ENCODE data around the gene BPI.
"Not testable (repeated sequence)": the region's sequence is repeated elsewhere in the genome, so short reads cannot be mapped to it uniquely, and the experiment has no call there.

The BPI gene

DNA sequence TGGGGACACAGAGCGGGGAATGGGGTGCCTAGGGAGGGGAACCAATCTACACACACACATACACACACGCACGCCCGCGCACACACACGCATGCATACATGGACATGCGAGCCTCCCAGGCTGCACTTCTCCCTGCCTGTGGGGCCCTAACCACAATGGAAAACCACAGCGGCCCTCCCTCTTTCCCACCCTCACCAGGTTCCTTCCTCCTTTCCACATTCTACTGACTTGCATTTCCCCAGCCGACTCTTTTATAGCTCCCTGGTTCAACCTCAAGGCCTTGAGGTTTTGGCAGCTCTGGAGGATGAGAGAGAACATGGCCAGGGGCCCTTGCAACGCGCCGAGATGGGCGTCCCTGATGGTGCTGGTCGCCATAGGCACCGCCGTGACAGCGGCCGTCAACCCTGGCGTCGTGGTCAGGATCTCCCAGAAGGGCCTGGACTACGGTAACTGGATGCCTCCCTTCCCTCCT is at the start of gene BPI:
TSS of gene BPI (plus strand) at position 249 of the 472 bp plus-strand sequence. CDS start at position 317, 68 bp downstream.
- H3K4me1 ChIP-seq (ENCODE audit: control insufficient read depth in 5 of 5, insufficient read depth in 5 of 5, low read length in 5 of 5) = peaks cover 0 to 19% (median 12%) of the 10 kb centered on the region in 5 donors
- no peaks in the 10 kb centered on the region for H3K36me3 ChIP-seq (ENCODE audit: control insufficient read depth in 5 of 5, insufficient read depth in 5 of 5, low read length in 5 of 5)
- H3K27ac ChIP-seq (ENCODE audit: low read depth, low read length) = no peak within 1 kb of the TSS
- H3K4me3 ChIP-seq (ENCODE audit: low read depth in 1 of 5, low read length in 5 of 5) = no peak within 1 kb of the TSS
- peaks cover 0 to 2% (median 1%) of the 10 kb centered on the region in 5 donors for H3K9me3 ChIP-seq (ENCODE audit: control insufficient read depth in 5 of 5, low read length in 5 of 5)
- peaks cover 0 to 10% (median 0%) of the 10 kb centered on the region in 5 donors for H3K27me3 ChIP-seq (ENCODE audit: control insufficient read depth in 5 of 5, insufficient read depth in 4 of 5, low read length in 5 of 5)
- no peak within 1 kb of the TSS for H3K9ac ChIP-seq (ENCODE audit: low read length in 5 of 5)

GRCh38 chr20:38254621-38255020 is 49.3 kb upstream of the BPI start:
- not testable (repeated sequence) for H3K4me3 ChIP-seq (ENCODE audit: low read depth in 1 of 5, low read length in 5 of 5); H3K9ac ChIP-seq (ENCODE audit: low read length in 5 of 5); H3K27ac ChIP-seq (ENCODE audit: low read depth, low read length); H3K27me3 ChIP-seq (ENCODE audit: control insufficient read depth in 5 of 5, insufficient read depth in 4 of 5, low read length in 5 of 5); H3K9me3 ChIP-seq (ENCODE audit: control insufficient read depth in 5 of 5, low read length in 5 of 5); H3K36me3 ChIP-seq (ENCODE audit: control insufficient read depth in 5 of 5, insufficient read depth in 5 of 5, low read length in 5 of 5)
- H3K4me1 ChIP-seq (ENCODE audit: control insufficient read depth in 5 of 5, insufficient read depth in 5 of 5, low read length in 5 of 5) = peaks cover 2 to 18% (median 14%) of the 10 kb centered on the region in 5 donors

GRCh38 chr20:38255393-38255792 is 48.6 kb upstream of the BPI start:
- no peak overlapping the region for H3K9ac ChIP-seq (ENCODE audit: low read length in 5 of 5)
- H3K36me3 ChIP-seq (ENCODE audit: control insufficient read depth in 5 of 5, insufficient read depth in 5 of 5, low read length in 5 of 5) = no peaks in the 10 kb centered on the region
- no peaks in the 10 kb centered on the region for H3K9me3 ChIP-seq (ENCODE audit: control insufficient read depth in 5 of 5, low read length in 5 of 5)
- H3K27me3 ChIP-seq (ENCODE audit: control insufficient read depth in 5 of 5, insufficient read depth in 4 of 5, low read length in 5 of 5) = peaks cover 4 to 17% (median 11%) of the 10 kb centered on the region in 5 donors
- H3K4me1 ChIP-seq (ENCODE audit: control insufficient read depth in 5 of 5, insufficient read depth in 5 of 5, low read length in 5 of 5) = peaks cover 2 to 23% (median 21%) of the 10 kb centered on the region in 5 donors
- H3K27ac ChIP-seq (ENCODE audit: low read depth, low read length) = no peak overlapping the region
- H3K4me3 ChIP-seq (ENCODE audit: low read depth in 1 of 5, low read length in 5 of 5) = no peak overlapping the region

DNA sequence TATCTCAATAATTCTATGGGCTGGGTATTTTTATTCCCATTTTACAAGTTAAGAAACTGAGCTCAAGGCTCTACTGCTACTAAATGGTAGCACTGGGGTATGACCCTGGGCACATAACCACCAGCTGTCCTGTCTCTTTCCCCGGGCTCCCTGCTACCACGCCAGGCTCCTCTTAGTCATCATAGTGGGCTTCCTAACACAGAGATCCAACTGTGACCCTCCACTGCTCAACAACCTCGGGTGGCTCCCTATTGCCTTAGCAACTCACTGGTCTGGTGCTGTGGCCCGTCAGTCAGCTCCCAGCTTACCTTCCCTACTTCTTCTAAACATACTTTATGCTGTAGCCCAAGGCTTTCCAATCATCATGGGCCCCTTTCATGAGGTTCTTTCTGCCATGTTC is 47.9 kb upstream of the BPI start:
- H3K36me3 ChIP-seq (ENCODE audit: control insufficient read depth in 5 of 5, insufficient read depth in 5 of 5, low read length in 5 of 5) = no peaks in the 10 kb centered on the region
- no peak overlapping the region for H3K9ac ChIP-seq (ENCODE audit: low read length in 5 of 5)
- H3K27me3 ChIP-seq (ENCODE audit: control insufficient read depth in 5 of 5, insufficient read depth in 4 of 5, low read length in 5 of 5) = peaks cover 4 to 19% (median 14%) of the 10 kb centered on the region in 5 donors
- no peak overlapping the region for H3K27ac ChIP-seq (ENCODE audit: low read depth, low read length)
- H3K4me1 ChIP-seq (ENCODE audit: control insufficient read depth in 5 of 5, insufficient read depth in 5 of 5, low read length in 5 of 5) = peaks cover 2 to 27% (median 23%) of the 10 kb centered on the region in 5 donors
- no peaks in the 10 kb centered on the region for H3K9me3 ChIP-seq (ENCODE audit: control insufficient read depth in 5 of 5, low read length in 5 of 5)
- no peak overlapping the region for H3K4me3 ChIP-seq (ENCODE audit: low read depth in 1 of 5, low read length in 5 of 5)

GRCh38 chr20:38256966-38257365 is 47.0 kb upstream of the BPI start:
- peaks cover 2 to 24% (median 17%) of the 10 kb centered on the region in 5 donors for H3K4me1 ChIP-seq (ENCODE audit: control insufficient read depth in 5 of 5, insufficient read depth in 5 of 5, low read length in 5 of 5)
- H3K27me3 ChIP-seq (ENCODE audit: control insufficient read depth in 5 of 5, insufficient read depth in 4 of 5, low read length in 5 of 5) = peaks cover 4 to 22% (median 18%) of the 10 kb centered on the region in 5 donors
- no peak overlapping the region for H3K27ac ChIP-seq (ENCODE audit: low read depth, low read length)
- H3K4me3 ChIP-seq (ENCODE audit: low read depth in 1 of 5, low read length in 5 of 5) = no peak overlapping the region
- no peaks in the 10 kb centered on the region for H3K9me3 ChIP-seq (ENCODE audit: control insufficient read depth in 5 of 5, low read length in 5 of 5)
- no peak overlapping the region for H3K9ac ChIP-seq (ENCODE audit: low read length in 5 of 5)
- H3K36me3 ChIP-seq (ENCODE audit: control insufficient read depth in 5 of 5, insufficient read depth in 5 of 5, low read length in 5 of 5) = no peaks in the 10 kb centered on the region

- Histone ChIP-seq H3K27ac (ENCODE audit: low read depth, low read length) (no peak overlapping the region), H3K4me1 (ENCODE audit: control insufficient read depth in 5 of 5, insufficient read depth in 5 of 5, low read length in 5 of 5) (peaks cover 0 to 14% (median 6%) of the 10 kb centered on the region in 5 donors), H3K9ac (ENCODE audit: low read length in 5 of 5) (no peak overlapping the region), H3K4me3 (ENCODE audit: low read depth in 1 of 5, low read length in 5 of 5) (no peak overlapping the region), H3K36me3 (ENCODE audit: control insufficient read depth in 5 of 5, insufficient read depth in 5 of 5, low read length in 5 of 5) (no peaks in the 10 kb centered on the region), H3K9me3 (ENCODE audit: control insufficient read depth in 5 of 5, low read length in 5 of 5) (no peaks in the 10 kb centered on the region), H3K27me3 (ENCODE audit: control insufficient read depth in 5 of 5, insufficient read depth in 4 of 5, low read length in 5 of 5) (peaks cover 4 to 26% (median 21%) of the 10 kb centered on the region in 5 donors)
These were observed 45.3 kb upstream of the BPI start for GRCh38 chr20:38258545-38259215.

- peaks cover 0 to 14% (median 6%) of the 10 kb centered on the region in 5 donors for H3K4me1 ChIP-seq (ENCODE audit: control insufficient read depth in 5 of 5, insufficient read depth in 5 of 5, low read length in 5 of 5)
- H3K9me3 ChIP-seq (ENCODE audit: control insufficient read depth in 5 of 5, low read length in 5 of 5) = no peaks in the 10 kb centered on the region
- no peaks in the 10 kb centered on the region for H3K36me3 ChIP-seq (ENCODE audit: control insufficient read depth in 5 of 5, insufficient read depth in 5 of 5, low read length in 5 of 5)
- peak overlapping the region; percentile 23 for H3K27ac ChIP-seq (ENCODE audit: low read depth, low read length)
- peak overlapping the region in 4 of 5 donors; percentile 35 to 39 (median 37) for H3K4me3 ChIP-seq (ENCODE audit: low read depth in 1 of 5, low read length in 5 of 5)
- H3K9ac ChIP-seq (ENCODE audit: low read length in 5 of 5) = no peak overlapping the region
- peaks cover 4 to 26% (median 21%) of the 10 kb centered on the region in 5 donors for H3K27me3 ChIP-seq (ENCODE audit: control insufficient read depth in 5 of 5, insufficient read depth in 4 of 5, low read length in 5 of 5)
These were observed 44.0 kb upstream of the BPI start for GRCh38 chr20:38260025-38260377.

- Histone ChIP-seq H3K9ac (ENCODE audit: low read length in 5 of 5) (no peak within 1 kb of the TSS), H3K9me3 (ENCODE audit: control insufficient read depth in 5 of 5, low read length in 5 of 5) (no peaks in the 10 kb centered on the region), H3K27me3 (ENCODE audit: control insufficient read depth in 5 of 5, insufficient read depth in 4 of 5, low read length in 5 of 5) (peaks cover 4 to 26% (median 21%) of the 10 kb centered on the region in 5 donors), H3K36me3 (ENCODE audit: control insufficient read depth in 5 of 5, insufficient read depth in 5 of 5, low read length in 5 of 5) (no peaks in the 10 kb centered on the region), H3K4me1 (ENCODE audit: control insufficient read depth in 5 of 5, insufficient read depth in 5 of 5, low read length in 5 of 5) (peaks cover 0 to 12% (median 6%) of the 10 kb centered on the region in 5 donors), H3K4me3 (ENCODE audit: low read depth in 1 of 5, low read length in 5 of 5) (peak within 1 kb of the TSS in 4 of 5 donors; percentile 35 to 39 (median 37)), H3K27ac (ENCODE audit: low read depth, low read length) (peak within 1 kb of the TSS; percentile 23)
These were observed 43.4 kb upstream of the BPI start, which contains the start of gene KIAA1755 for GRCh38 chr20:38260378-38261053. Gene KIAA1755 (minus strand): TSS chr20:38260735. CDS start chr20:38260500, 235 bp downstream.

- H3K9me3 ChIP-seq (ENCODE audit: control insufficient read depth in 5 of 5, low read length in 5 of 5) = no peaks in the 10 kb centered on the region
- no peak overlapping the region for H3K4me3 ChIP-seq (ENCODE audit: low read depth in 1 of 5, low read length in 5 of 5)
- H3K27ac ChIP-seq (ENCODE audit: low read depth, low read length) = no peak overlapping the region
- H3K27me3 ChIP-seq (ENCODE audit: control insufficient read depth in 5 of 5, insufficient read depth in 4 of 5, low read length in 5 of 5) = peaks cover 4 to 26% (median 20%) of the 10 kb centered on the region in 5 donors
- peaks cover 0 to 12% (median 6%) of the 10 kb centered on the region in 5 donors for H3K4me1 ChIP-seq (ENCODE audit: control insufficient read depth in 5 of 5, insufficient read depth in 5 of 5, low read length in 5 of 5)
- no peaks in the 10 kb centered on the region for H3K36me3 ChIP-seq (ENCODE audit: control insufficient read depth in 5 of 5, insufficient read depth in 5 of 5, low read length in 5 of 5)
- H3K9ac ChIP-seq (ENCODE audit: low read length in 5 of 5) = no peak overlapping the region
These were observed 42.9 kb upstream of the BPI start for GRCh38 chr20:38261054-38261390.

- Histone ChIP-seq H3K4me1 (ENCODE audit: control insufficient read depth in 5 of 5, insufficient read depth in 5 of 5, low read length in 5 of 5) (peaks cover 0 to 12% (median 6%) of the 10 kb centered on the region in 5 donors), H3K27me3 (ENCODE audit: control insufficient read depth in 5 of 5, insufficient read depth in 4 of 5, low read length in 5 of 5) (peaks cover 4 to 26% (median 19%) of the 10 kb centered on the region in 5 donors), H3K9me3 (ENCODE audit: control insufficient read depth in 5 of 5, low read length in 5 of 5) (no peaks in the 10 kb centered on the region), H3K4me3 (ENCODE audit: low read depth in 1 of 5, low read length in 5 of 5) (no peak overlapping the region), H3K36me3 (ENCODE audit: control insufficient read depth in 5 of 5, insufficient read depth in 5 of 5, low read length in 5 of 5) (no peaks in the 10 kb centered on the region), H3K27ac (ENCODE audit: low read depth, low read length) (no peak overlapping the region), H3K9ac (ENCODE audit: low read length in 5 of 5) (no peak overlapping the region)
These were observed 41.0 kb upstream of the BPI start for GRCh38 chr20:38262931-38263330.
